Measurements from ENCODE around the gene PLD4.

DNA sequence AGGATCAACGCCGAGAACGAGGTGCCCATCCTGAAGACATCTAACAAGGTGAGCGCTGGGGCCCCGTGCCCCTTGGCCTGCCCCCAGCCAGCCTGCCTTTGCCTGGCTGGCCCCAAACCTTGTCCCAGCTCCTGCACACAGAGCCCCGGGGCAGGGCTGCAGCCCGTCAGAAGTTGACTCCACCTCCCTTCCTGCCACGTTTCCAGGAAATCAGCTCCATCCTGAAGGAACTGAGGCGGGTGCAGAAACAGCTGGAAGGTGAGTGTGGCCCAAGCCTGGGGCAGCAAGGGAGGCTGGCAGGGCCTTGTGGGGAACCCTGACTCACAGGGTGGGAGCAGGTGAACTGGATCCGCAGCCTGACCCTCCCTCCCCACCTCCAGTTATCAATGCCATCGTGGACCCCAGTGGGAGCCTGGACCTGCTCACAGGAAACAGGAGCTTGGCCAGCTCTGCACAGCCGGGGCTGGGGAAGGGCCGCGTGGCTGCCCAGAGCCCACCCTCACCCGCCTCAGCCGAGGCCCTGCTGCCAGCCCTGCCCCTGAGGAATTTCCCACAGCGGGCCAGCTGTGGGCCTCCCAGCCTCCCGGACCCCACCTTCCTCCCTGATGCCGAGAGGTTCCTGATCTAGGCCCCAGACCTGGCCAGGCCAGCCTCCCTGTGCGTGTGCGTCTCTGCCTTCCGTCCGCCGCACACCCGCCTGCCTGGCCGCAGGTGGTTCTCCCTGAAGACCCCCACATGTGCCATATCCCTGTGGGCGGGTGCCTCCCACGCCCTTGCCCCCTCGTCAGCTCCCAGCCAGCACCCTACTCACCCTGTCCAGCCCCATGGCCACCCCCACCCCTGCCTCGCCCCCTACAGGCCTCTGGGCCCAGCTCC is 30.1 kb upstream of the PLD4 start:
- TF ChIP-seq, protein P1, sequence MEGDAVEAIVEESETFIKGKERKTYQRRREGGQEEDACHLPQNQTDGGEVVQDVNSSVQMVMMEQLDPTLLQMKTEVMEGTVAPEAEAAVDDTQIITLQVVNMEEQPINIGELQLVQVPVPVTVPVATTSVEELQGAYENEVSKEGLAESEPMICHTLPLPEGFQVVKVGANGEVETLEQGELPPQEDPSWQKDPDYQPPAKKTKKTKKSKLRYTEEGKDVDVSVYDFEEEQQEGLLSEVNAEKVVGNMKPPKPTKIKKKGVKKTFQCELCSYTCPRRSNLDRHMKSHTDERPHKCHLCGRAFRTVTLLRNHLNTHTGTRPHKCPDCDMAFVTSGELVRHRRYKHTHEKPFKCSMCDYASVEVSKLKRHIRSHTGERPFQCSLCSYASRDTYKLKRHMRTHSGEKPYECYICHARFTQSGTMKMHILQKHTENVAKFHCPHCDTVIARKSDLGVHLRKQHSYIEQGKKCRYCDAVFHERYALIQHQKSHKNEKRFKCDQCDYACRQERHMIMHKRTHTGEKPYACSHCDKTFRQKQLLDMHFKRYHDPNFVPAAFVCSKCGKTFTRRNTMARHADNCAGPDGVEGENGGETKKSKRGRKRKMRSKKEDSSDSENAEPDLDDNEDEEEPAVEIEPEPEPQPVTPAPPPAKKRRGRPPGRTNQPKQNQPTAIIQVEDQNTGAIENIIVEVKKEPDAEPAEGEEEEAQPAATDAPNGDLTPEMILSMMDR (IDR thresholded peaks at IDR 0.05), result no peak
- TF ChIP-seq POLR2A (IDR thresholded peaks at IDR 0.05), result no peak
- no peak for TF ChIP-seq EP300 (IDR thresholded peaks at IDR 0.05)
- TF ChIP-seq POLR2AphosphoS5 (IDR thresholded peaks at IDR 0.05), result no peak
